HG02938 (cell line): ENCODE results near the gene KDF1.

Experiments
- ATAC-seq: cut with Tn5 transposase; IDR thresholded peaks from one replicate; pipeline ENCODE4 v1.9.1; 2021; ENCODE audit warnings: mild to moderate bottlenecking, moderate library complexity; ENCODE audit not compliant: unreplicated experiment

KDF1 gene

GRCh38 chr1:26921126-26921539 is 39.1 kb downstream of the KDF1 start:
- ATAC-seq: peak; percentile 32

DNA sequence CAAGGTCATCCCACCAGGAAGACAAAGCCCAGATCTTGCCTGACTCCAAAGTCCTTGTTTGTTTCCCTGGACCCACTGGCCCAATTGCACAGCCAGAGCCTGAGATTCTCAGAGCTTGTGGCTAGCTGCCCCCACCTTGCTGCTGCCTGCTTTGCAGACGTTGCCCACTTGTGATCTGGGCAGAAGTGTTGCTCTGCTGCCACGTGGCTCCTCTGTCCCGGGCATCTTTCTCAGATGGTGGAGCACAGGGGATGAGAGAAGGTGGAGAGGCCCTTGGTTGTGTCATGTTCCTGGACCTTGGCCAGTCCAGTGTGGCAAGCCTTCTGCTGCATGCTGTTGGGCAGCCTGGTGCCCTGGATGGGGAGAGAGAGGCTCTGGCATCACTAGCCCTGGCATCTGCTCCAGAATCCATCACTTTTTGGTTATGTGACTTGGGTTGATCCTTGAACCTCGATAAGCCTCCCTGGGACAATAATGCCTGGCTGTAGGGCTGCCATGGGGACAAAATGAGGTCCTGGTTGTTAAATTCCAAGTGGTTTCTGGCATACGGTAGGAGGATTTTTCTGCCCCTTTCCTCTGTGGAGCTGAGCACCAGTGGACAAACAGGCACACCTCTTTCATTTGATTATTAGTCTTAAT is 44.9 kb downstream of the KDF1 start:
- ATAC-seq: no peak

DNA sequence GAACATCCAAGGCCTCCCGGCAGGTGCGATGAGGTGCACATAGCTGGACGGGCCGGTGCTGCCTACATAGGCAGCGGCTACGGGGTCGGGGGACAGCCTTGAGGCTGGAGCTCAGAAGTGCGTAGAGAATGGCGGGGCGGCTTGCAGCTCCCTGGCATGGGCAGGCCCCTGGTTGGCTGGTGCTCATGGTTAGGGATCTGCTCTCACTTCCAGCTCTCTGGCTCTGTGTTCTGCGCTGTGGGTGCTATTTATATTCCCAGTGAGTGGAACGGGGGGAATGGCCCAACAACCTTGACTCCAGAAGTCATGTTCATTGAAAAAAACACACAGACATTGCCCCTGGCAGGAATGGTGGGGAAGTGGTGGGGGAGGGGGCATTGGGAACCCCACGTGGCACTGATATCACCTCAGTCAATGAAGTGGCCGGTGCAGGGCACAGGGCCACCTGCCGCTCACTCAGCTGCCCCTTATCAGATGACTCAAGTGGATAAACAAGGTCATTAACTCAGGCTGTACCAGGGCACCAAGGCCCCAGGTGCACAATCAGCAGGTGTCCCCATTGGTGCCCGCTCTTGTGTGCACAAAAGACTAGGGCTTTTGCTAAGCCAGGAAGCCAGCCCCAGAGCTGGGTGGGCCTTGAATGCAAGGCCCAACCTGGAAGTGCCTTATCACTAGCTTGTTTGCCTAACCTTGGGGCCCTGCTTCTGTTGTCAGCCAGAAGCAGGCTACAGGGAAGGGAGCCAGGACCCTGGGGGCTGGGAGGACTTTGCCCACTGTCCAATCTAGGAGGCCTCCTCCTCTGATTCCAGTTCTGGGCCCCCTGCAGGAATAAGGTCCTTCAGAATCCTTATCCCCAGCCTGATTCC is 46.3 kb downstream of the KDF1 start, which contains the start of gene NR0B2:
TSS of gene NR0B2 (minus strand) at position 222 of the 866 bp plus-strand sequence. CDS start at position 187, 35 bp downstream.
- ATAC-seq: no peak

DNA sequence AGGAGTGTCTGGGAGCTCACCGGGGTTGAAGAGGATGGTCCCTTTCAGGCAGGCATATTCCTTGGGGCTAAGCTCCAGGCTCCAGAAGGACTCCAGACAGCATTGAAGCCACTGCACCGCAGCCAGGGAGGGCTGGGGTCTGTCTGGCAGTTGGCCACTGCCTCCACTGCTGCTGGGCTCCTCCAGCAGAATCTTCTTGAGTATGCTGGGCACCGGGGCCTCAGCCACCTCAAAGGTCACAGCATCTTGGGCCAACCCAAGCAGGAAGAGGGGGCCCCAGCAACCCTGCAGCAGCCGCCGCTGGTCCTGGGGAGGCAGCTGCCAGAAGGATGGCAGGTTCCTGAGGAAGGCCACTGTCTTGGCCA is 46.9 kb downstream of the KDF1 start:
- no peak for ATAC-seq

DNA sequence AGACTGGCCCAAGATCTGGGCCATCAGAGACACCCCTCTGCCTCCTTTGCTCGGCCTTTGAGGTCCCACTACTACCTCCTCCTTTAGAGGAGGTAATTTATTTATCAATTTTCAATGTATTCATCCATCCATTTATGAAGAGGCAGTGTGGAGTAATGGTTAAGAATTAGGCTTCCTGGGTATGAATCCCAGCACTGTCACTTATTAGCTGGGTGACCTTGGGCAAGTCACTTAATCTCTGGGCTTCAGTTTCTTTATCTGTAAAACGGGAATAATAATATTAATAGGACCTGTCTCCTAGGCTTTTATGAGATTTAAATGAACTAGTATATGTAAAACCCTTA is 48.1 kb downstream of the KDF1 start:
- ATAC-seq: no peak

GRCh38 chr1:26911399-26912146 is 48.7 kb downstream of the KDF1 start:
- ATAC-seq: no peak

DNA sequence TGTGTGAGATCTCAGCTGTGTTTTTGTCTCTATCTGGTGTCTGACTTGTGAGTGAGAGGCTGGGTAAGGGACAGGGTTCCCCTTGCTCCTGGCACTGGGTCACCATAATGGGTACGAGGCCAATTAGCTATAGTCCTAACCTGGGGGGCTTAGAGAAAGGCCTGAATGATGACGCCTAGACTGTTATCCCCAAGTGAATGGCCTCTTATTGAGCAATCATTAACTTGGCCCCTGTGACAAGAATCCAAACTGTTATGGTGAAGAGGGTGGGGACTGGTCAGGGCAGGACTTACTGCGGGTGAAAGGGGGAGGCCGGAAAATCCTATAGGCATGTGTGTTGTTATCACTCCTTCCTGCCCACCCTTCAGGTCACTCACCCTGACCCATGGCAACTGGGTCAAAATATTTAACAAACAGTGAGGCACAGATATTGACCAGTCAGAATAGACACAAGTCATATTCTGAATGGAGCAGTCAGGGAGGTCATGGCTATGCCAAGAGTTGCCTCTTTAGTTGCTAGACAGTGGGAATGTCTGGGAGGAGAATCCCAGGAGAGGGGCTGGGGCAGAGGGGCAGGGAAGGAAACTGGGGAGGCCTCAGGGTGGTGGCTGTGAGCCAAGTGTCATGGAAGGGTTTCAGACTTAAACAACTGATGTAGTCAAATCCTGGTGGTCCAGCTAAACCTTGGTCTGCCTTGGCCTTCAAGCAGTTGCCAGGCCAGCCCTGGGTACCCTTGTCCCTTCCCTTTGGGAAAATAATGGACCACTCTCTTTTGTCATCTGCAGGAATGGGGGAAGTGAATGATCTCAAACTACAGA is 49.7 kb downstream of the KDF1 start:
- no peak for ATAC-seq

DNA sequence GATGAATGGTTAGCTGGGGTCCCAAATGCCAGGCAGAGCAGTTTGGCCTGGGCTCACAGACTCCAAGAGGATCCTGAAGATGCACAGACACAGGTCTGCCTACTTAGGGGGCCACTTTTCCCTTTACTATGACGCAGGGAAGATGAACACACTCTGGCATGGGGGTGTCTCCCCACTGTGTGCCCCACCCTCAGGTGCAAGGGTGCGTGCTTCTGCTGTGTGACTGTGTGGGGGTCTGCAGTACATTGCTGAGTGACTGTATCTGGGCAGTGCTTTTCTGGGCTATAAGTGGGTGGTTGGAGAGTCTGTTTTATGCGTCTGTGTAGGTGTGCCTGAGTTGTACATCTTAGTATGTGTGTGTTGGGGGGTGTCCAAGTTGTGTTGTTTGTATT is 50.3 kb downstream of the KDF1 start:
- no peak for ATAC-seq

GRCh38 chr1:26907071-26907917 is 53.0 kb downstream of the KDF1 start:
- ATAC-seq: no peak

- no peak for ATAC-seq
Measured at GRCh38 chr1:26900815-26901511, 59.3 kb downstream of the KDF1 start.

- ATAC-seq: peak; percentile 79
Measured at GRCh38 chr1:26900001-26900814, 60.1 kb downstream of the KDF1 start, which contains the start of gene GPATCH3. Gene GPATCH3 (minus strand): TSS chr1:26900467. CDS start chr1:26900442, 25 bp downstream.
